GM19099 (cell line): Measurements from ENCODE around the gene OXCT1.

Source experiments
- POLR2A ChIP-seq: IDR thresholded peaks from 3 replicates; pipeline ENCODE4 v1.6.1; 2011; ENCODE audit warnings: low read depth; ENCODE audit not compliant: insufficient read length; ENCODE audit errors: extremely low read depth

OXCT1 gene

GRCh38 chr5:41869724-41870626, at the start of gene OXCT1:
OXCT1 (minus strand) TSS chr5:41870425; CDS start chr5:41870358, 67 bp downstream.
- TF ChIP-seq POLR2A, result peak; percentile 94

DNA sequence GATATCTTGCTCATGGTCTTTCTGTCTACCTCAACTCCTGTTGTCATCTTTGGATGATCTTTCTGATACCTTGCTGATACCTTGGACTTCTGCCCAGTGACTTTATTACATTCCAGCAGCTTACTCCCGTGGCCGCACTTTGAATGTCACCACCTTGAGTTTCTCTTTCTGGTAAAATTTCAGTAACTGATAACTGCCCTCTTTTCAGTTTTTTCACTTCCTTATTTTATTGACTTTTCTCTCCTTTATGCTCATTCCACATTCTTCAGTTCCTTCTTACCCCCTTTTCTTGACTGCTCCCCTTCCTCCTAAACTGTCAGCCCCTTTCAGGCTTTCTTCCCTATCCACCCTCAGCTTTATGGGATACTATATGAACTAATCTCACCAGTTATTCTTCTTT, 47.9 kb upstream of the OXCT1 start:
- TF ChIP-seq POLR2A, result no peak

DNA sequence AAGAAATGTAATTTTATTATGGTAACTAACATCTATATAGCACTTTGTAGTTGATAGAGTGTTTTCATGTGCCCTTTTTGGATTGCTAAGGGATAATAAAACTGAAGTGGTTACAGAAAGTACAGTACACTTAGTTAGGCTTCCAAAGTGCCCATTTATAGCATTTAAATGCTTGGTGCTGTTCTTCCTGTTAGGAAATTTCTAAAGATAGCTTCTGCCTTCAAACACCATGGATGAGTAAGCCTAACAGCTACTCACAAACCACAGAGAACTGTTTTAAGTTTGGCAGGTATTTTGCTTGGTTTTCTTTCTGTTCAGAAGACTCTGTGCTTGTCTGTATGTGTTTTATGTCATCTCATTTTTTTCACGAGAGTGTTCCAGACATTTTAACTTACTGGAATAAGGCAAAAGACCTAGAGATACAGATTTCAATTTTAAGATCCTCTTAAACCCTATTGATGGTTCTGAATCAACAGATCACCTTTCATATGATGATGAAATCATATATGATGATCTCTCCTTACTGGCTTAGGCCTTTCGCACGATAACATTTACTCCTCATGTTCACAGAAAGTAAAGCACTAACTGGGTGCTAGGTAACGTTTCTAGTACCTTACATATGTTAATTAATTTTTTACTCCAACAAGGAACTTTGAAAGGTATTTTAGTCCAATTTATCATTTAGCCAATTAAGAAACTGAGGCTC, 38.3 kb upstream of the OXCT1 start:
- no peak for TF ChIP-seq POLR2A

DNA sequence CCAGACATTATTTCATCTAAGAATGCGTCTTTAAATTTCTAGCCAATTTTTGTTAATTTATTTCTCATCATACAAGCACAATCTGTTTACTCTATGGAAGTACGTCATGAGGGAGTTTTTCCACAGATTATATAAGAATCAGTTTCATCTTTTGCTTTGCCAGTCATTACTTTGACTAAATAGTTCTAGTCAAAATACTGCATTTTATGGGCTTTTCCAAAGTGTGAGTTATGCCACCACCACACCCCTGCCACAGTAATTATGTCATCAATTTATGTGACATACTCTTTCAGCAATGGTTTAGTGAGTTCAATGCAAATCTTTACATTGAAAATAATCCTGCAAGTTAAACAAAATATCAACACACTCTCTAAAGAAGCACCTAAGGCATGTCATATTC, 35.9 kb upstream of the OXCT1 start:
- no peak for TF ChIP-seq POLR2A

GRCh38 chr5:41903892-41904799, 33.9 kb upstream of the OXCT1 start, which contains the start of gene RIMOC1:
RIMOC1 (plus strand) TSS chr5:41904344; CDS start chr5:41904368, 24 bp downstream.
- peak; percentile 94 for TF ChIP-seq POLR2A

DNA sequence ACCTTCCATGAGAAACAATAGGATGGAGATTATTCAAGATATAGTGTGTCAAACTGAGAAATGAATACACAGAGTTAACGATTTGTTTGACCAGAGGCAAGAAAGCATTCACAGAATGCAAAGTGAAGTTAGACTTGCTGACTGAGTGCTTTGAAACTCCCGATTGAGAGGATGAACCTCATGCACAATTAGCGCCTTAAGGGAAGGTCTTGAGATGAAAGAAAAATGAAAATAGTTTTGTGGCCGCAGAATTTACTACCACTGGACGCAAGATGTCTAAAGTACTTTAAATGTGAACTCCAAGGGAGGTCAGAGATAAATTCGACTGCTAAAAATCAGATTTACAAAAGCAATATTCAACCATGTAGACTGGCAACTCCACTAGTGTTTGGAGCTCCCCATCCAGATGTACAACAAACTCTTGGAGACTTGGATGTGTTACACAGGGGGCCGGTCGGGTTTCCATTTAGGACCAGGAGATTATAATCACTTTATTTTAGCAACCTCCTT, 33.2 kb upstream of the OXCT1 start:
- TF ChIP-seq POLR2A, result no peak

GRCh38 chr5:41896230-41896629, 26.0 kb upstream of the OXCT1 start:
- TF ChIP-seq POLR2A, result no peak

GRCh38 chr5:41893074-41893851, 23.0 kb upstream of the OXCT1 start:
- no peak for TF ChIP-seq POLR2A

DNA sequence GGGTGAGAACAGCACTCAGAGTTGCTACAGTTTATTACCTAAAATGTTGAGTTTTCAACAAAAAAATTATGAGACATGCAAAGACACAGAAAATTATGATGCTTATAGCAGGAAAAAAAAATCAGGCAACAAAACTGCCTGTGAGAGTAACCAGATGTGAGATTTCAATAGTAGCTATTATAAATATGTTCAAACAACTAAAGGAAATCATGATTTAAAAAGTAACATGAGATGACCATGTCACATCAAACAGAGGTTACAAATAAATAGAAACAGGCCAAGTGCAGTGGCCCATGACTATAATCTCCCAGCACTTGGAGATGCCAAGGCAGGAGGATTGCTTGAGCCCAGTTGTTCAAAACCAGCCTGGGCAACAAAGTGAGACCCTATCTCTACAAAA, 21.8 kb upstream of the OXCT1 start:
- TF ChIP-seq POLR2A, result no peak

DNA sequence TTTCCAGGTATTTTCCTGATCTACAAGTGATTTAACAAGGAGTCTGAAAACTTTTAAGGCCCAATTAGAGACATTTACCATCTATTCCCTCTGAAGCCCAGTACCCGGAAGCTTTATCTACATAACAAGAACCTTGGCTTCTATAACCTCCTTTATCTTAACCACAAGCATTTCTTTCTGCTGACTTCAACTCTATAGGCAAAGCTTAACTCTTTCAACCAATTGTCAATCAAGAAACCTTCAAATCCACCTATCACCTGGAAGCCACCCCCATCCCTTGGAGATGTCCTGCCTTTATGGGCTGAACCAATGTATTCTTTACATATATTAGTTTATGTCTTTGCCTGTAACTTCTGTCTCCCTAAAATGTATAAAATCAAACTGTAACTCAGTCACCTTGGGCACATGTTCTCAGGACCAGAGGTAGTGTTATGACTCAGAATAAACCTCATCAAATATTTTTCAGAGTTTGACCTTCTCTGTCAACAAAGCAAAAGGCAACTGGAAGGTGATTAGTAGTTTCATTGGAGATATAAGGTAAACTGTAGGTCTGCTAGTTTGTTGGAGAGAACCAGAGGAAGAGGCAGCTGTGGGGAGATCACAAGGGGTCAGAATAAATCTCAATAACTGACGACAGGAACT, 21.0 kb upstream of the OXCT1 start:
- no peak for TF ChIP-seq POLR2A

- no peak for TF ChIP-seq POLR2A
Measured at GRCh38 chr5:41885286-41885685, 15.1 kb upstream of the OXCT1 start.

GRCh38 chr5:41883936-41884335, 13.7 kb upstream of the OXCT1 start:
- TF ChIP-seq POLR2A, result no peak

- no peak for TF ChIP-seq POLR2A
Measured at GRCh38 chr5:41883243-41883642, 13.0 kb upstream of the OXCT1 start.
